HL-60 (cell line): Measurements from ENCODE around the gene CREBL2.
A peak's percentile ranks its signal among the peaks of the same experiment; 100 is the strongest.

ENCODE experiments used
- DNase-seq, 2 experiments: peaks; one replicate each; pipeline ENCODE4 v3.0.0-alpha.2; 2010 to 2020; ENCODE audit warnings: low read depth in 1 of 2, low spot score in 1 of 2
- H3K27ac ChIP-seq: fragments of 250-450 bp; sonication (Bioruptor Pico); replicated peaks from 2 replicates; pipeline ENCODE4 v1.5.1; 2020; ENCODE audit warnings: mild to moderate bottlenecking, moderate library complexity
- H3K27me3 ChIP-seq: fragments of 250-450 bp; sonication (Bioruptor Pico); 2 replicates; pipeline ENCODE4 v1.5.1; 2021; ENCODE audit warnings: mild to moderate bottlenecking, moderate library complexity; ENCODE audit not compliant: insufficient read depth, poor library complexity, severe bottlenecking
- H3K4me3 ChIP-seq: replicated peaks from 2 replicates; pipeline ENCODE4 v1.5.1; 2011; ENCODE audit warnings: mild to moderate bottlenecking, control low read depth, low read length; ENCODE audit not compliant: insufficient read depth
- GABPA ChIP-seq: IDR thresholded peaks from 2 replicates; pipeline ENCODE4 v1.6.1; 2012; ENCODE audit warnings: low read depth
- POLR2AphosphoS5 ChIP-seq: IDR thresholded peaks from 2 replicates; pipeline ENCODE4 v1.6.1; 2012; ENCODE audit warnings: low read depth
- SPI1 ChIP-seq: IDR thresholded peaks from 2 replicates; pipeline ENCODE4 v1.6.1; 2012; ENCODE audit warnings: low read depth, mild to moderate bottlenecking, borderline replicate concordance
- long read RNA-seq: library from polyadenylated mRNA; unstranded; transcript quantifications from one replicate; pipeline ENCODE4 v2.0.0, GENCODE V29; 2020
- TF ChIP-seq, protein P1 (sequence below): IDR thresholded peaks from 2 replicates; pipeline ENCODE4 v1.6.1; 2012; ENCODE audit warnings: low read depth; ENCODE audit not compliant: insufficient replicate concordance
- TF ChIP-seq, protein P2 (sequence below): IDR thresholded peaks from one replicate; pipeline ENCODE4 v1.5.1; 2011; ENCODE audit warnings: low read length, control low read depth, inconsistent platforms; ENCODE audit not compliant: insufficient read depth

Gene CREBL2, protein sequence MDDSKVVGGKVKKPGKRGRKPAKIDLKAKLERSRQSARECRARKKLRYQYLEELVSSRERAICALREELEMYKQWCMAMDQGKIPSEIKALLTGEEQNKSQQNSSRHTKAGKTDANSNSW
- long read RNA-seq, partial matches to known transcripts = 0 of 3 reads
- long read RNA-seq, other reads (novel, unspliced or antisense) = 0 of 3 reads

DNA sequence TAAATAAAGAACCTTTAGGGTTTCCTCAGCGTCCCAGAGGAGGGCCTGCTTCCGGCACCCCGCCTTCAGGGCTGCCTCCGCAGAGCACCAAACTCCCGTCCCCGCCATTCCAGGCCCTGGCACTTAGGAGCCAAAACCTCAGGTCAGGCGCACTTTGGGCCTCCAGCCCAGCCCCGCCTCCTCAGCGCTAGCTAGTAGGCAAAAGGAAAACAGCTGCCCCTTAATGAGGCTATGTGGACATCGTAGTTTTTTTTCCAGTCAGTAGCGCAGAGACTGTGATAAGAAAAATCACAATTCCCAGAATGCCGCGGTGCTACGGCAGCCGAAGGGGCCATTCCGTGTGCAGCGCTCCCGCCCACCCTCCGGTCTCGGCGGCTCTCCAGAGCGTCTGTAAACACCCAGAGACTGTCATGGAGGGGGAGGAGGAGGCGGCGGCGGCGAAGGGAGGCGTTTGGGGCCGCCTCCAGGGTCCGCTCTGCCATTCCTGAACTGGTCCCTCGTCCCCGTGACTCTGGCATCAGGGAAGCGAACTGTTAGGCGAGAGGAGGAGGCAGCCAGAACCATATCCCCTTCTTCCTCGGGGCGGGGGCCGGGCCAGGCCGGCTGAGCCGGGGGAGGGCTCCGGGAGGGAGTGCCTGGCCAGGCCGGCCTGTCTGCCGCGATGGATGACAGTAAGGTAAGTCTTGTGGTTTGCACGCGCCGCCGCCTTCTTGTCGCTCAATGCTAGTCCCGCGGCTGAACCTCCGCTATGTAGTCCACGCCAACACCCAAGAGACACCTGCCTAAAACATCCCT is at the start of gene CREBL2:
TSS of gene CREBL2 (plus strand) at position 365 of the 795 bp plus-strand sequence. CDS start at position 662, 297 bp downstream.
- TF ChIP-seq POLR2AphosphoS5 (peak; percentile 75), SPI1 (no peak)
- Histone ChIP-seq H3K4me3 (peak within 1 kb of the TSS; percentile 97), H3K27me3 (no peaks in the 10 kb centered on the region), H3K27ac (peak within 1 kb of the TSS; percentile 81)
- peak; percentile 84 to 90 for DNase-seq

DNA sequence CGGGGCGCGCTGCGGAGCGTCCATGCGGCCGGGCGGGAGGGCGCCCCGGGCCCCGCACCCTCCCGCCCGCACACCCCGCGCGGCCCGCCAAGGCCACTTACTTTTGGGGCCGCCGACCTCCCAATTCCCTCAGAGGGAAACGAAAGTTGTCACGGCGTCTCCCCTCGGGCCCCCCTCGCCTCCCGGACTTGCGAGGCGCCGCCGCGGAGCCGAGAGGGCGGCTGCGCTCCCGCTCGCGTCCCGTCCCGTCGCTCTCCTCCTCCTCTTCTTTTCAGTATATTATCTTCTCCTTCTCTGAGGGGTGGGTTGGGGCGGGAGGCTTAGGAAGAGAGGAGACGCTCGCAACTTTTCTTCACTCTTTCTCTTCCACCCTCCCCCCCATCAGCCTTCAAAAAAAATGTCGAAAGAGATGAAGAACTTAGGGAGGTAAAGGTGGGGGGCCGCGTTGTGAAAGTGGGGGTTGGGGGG is 49.6 kb upstream of the CREBL2 start:
- no peak for DNase-seq
- Histone ChIP-seq H3K27me3 (no peaks in the 10 kb centered on the region), H3K4me3 (peak overlapping the region; percentile 63), H3K27ac (peak overlapping the region; percentile 90)
- TF ChIP-seq SPI1 (no peak), GABPA (no peak), POLR2AphosphoS5 (no peak)
- TF ChIP-seq, protein P1, sequence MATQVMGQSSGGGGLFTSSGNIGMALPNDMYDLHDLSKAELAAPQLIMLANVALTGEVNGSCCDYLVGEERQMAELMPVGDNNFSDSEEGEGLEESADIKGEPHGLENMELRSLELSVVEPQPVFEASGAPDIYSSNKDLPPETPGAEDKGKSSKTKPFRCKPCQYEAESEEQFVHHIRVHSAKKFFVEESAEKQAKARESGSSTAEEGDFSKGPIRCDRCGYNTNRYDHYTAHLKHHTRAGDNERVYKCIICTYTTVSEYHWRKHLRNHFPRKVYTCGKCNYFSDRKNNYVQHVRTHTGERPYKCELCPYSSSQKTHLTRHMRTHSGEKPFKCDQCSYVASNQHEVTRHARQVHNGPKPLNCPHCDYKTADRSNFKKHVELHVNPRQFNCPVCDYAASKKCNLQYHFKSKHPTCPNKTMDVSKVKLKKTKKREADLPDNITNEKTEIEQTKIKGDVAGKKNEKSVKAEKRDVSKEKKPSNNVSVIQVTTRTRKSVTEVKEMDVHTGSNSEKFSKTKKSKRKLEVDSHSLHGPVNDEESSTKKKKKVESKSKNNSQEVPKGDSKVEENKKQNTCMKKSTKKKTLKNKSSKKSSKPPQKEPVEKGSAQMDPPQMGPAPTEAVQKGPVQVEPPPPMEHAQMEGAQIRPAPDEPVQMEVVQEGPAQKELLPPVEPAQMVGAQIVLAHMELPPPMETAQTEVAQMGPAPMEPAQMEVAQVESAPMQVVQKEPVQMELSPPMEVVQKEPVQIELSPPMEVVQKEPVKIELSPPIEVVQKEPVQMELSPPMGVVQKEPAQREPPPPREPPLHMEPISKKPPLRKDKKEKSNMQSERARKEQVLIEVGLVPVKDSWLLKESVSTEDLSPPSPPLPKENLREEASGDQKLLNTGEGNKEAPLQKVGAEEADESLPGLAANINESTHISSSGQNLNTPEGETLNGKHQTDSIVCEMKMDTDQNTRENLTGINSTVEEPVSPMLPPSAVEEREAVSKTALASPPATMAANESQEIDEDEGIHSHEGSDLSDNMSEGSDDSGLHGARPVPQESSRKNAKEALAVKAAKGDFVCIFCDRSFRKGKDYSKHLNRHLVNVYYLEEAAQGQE = no peak
- TF ChIP-seq, protein P2, sequence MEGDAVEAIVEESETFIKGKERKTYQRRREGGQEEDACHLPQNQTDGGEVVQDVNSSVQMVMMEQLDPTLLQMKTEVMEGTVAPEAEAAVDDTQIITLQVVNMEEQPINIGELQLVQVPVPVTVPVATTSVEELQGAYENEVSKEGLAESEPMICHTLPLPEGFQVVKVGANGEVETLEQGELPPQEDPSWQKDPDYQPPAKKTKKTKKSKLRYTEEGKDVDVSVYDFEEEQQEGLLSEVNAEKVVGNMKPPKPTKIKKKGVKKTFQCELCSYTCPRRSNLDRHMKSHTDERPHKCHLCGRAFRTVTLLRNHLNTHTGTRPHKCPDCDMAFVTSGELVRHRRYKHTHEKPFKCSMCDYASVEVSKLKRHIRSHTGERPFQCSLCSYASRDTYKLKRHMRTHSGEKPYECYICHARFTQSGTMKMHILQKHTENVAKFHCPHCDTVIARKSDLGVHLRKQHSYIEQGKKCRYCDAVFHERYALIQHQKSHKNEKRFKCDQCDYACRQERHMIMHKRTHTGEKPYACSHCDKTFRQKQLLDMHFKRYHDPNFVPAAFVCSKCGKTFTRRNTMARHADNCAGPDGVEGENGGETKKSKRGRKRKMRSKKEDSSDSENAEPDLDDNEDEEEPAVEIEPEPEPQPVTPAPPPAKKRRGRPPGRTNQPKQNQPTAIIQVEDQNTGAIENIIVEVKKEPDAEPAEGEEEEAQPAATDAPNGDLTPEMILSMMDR = no peak

DNA sequence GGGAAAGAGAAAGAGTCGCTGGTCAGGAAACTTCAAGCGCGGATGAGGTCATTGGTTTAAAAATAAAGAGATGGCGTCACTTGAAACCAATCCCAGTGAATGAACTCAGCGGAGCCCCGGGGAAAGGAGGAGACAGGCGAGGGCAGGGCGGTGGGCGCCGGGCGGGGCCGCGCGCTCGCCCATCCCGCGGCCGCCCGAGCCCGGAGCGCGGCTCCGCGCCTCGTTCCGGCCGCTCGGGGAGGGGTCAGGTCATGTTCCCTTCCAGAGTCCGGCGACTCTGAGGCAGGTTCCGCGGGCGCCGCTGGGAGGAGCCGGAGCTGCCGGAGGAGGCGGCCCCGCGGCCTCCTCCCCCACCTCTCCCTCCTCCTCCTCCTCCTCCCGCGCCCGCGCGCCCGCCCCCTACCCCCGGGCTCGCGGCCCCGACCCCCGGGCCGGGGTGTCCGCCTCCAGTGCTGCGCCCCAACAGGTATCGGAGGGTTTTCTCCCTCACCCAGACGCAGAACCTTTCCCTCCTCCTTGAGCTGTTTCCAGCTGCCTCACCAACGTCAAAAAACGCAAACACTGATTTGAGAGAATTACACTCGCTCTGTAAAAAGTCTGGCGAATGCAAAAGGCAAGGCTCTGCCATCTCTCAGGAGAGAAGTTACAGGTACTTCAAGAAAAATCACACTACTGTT is 49.0 kb upstream of the CREBL2 start, which contains the start of gene DUSP16:
TSS of gene DUSP16 (minus strand) at position 279 of the 677 bp plus-strand sequence. CDS start 41,765 bp downstream, outside the sequence.
- Histone ChIP-seq H3K4me3 (peak within 1 kb of the TSS; percentile 63), H3K27me3 (no peaks in the 10 kb centered on the region), H3K27ac (peak within 1 kb of the TSS; percentile 90)
- peak; percentile 50 to 74 for DNase-seq
- TF ChIP-seq POLR2AphosphoS5 = no peak
- TF ChIP-seq SPI1 = no peak
- TF ChIP-seq, protein P1 = no peak
- TF ChIP-seq, protein P2 = no peak
- TF ChIP-seq GABPA = no peak
